Uterus (tissue), 4 donors: ENCODE data around the gene SENP8. TPM values are rescaled to one million over a fixed set of nuclear protein-coding genes. Genes with fewer than 3 reads are reported as not detected.

Experiments used
- DNase-seq, 2 donors: peaks; one replicate each; pipeline ENCODE4 v3.0.0-alpha.2; 2019 to 2020
- H3K27ac ChIP-seq, 2 donors: fragments of 200-600 bp; sonication (generic); 1 replicate in 1 of 2; 2 replicates in 1 of 2; pipeline ENCODE4 v1.5.1; 2016 to 2018
- H3K27me3 ChIP-seq, 2 donors: fragments of 200-600 bp; sonication (generic); one replicate each; pipeline ENCODE4 v1.5.1; 2018 to 2019; ENCODE audit warnings: control low read depth in 1 of 2
- H3K36me3 ChIP-seq, 2 donors: fragments of 200-600 bp; sonication (generic); one replicate each; pipeline ENCODE4 v1.5.1; 2019; ENCODE audit warnings: control low read depth in 1 of 2
- H3K4me1 ChIP-seq, 2 donors: fragments of 200-600 bp; sonication (generic); one replicate each; pipeline ENCODE4 v1.5.1; 2018 to 2019; ENCODE audit warnings: control low read depth in 1 of 2
- H3K4me3 ChIP-seq, 2 donors: fragments of 200-600 bp; sonication (generic); 1 replicate in 1 of 2; 2 replicates in 1 of 2; pipeline ENCODE4 v1.5.1; 2018 to 2019; ENCODE audit warnings: mild to moderate bottlenecking in 1 of 2
- H3K9me3 ChIP-seq, 2 donors: fragments of 200-600 bp; sonication (generic); one replicate each; pipeline ENCODE4 v1.5.1; 2019; ENCODE audit warnings: control low read depth in 1 of 2
- CTCF ChIP-seq, 4 experiments: fragments of 200-600 bp in 2 of 4; fragments of 450-650 bp in 2 of 4; sonication (generic) in 2 of 4; IDR thresholded peaks; one replicate each; pipeline ENCODE4 v1.5.1; 2016 to 2019; ENCODE audit warnings: antibody characterized with exemption in 4 of 4, mild to moderate bottlenecking in 2 of 4, moderate library complexity in 1 of 4
- POLR2A ChIP-seq, 2 donors: fragments of 450-650 bp; IDR thresholded peaks; one replicate each; pipeline ENCODE4 v1.6.1; 2016; ENCODE audit warnings: antibody characterized with exemption in 2 of 2, mild to moderate bottlenecking in 1 of 2, moderate library complexity in 1 of 2
- intact Hi-C: fragments of 100-400 bp; cut with DNase I; formaldehyde crosslinking; loops from one replicate; pipeline ENCODE4 v1.15.1; 2023; ENCODE audit warnings: low total_unique reads
- total RNA-seq, 4 donors: library from RNA; depleted of rRNA in 3 of 4; stranded (reverse); fragments of >200 nt in 3 of 4; gene quantifications; one replicate each; pipeline versions ENCODE4 v1.1.0 to v1.2.4, GENCODE V29; 2014 to 2023
- donor health status: DM: yes; HTN: yes; CAD: no.

The SENP8 gene
- total RNA-seq, 4 donors from 2014 or later: 0.77 to 5.6 (median 3.5) TPM

- TF ChIP-seq CTCF (IDR thresholded peaks at IDR 0.05) (no peak), POLR2A (IDR thresholded peaks at IDR 0.05) (no peak)
- Histone ChIP-seq H3K4me1 (no peaks in the 10 kb centered on the region), H3K9me3 (no peaks in the 10 kb centered on the region), H3K27ac (no peak overlapping the region), H3K27me3 (no peaks in the 10 kb centered on the region), H3K4me3 (no peak overlapping the region), H3K36me3 (no peaks in the 10 kb centered on the region)
- intact Hi-C loops: no loop called here
- DNase-seq: no peak
Observed at GRCh38 chr15:72127724-72128322, 9.6 kb downstream of the SENP8 start.

- H3K27ac ChIP-seq: no peak overlapping the region
- DNase-seq: no peak
- no peaks in the 10 kb centered on the region for H3K9me3 ChIP-seq
- H3K36me3 ChIP-seq: no peaks in the 10 kb centered on the region
- no peaks in the 10 kb centered on the region for H3K27me3 ChIP-seq
- intact Hi-C loops: no loop called here
- no peaks in the 10 kb centered on the region for H3K4me1 ChIP-seq
- no peak overlapping the region for H3K4me3 ChIP-seq
- TF ChIP-seq CTCF (IDR thresholded peaks at IDR 0.05): no peak
- no peak for TF ChIP-seq POLR2A (IDR thresholded peaks at IDR 0.05)
Observed at GRCh38 chr15:72128359-72128758, 10.2 kb downstream of the SENP8 start.

- Histone ChIP-seq H3K27me3 (no peaks in the 10 kb centered on the region), H3K36me3 (no peaks in the 10 kb centered on the region), H3K9me3 (no peaks in the 10 kb centered on the region), H3K27ac (no peak overlapping the region), H3K4me3 (no peak overlapping the region), H3K4me1 (no peaks in the 10 kb centered on the region)
- intact Hi-C loops: no loop called here
- TF ChIP-seq POLR2A (IDR thresholded peaks at IDR 0.05) (no peak), CTCF (IDR thresholded peaks at IDR 0.05) (no peak)
- no peak for DNase-seq
Observed at GRCh38 chr15:72130272-72130671, 12.1 kb downstream of the SENP8 start.

- H3K4me1 ChIP-seq: no peaks in the 10 kb centered on the region
- H3K36me3 ChIP-seq: no peaks in the 10 kb centered on the region
- intact Hi-C loops: no loop called here
- H3K27me3 ChIP-seq: no peaks in the 10 kb centered on the region
- no peak for TF ChIP-seq POLR2A (IDR thresholded peaks at IDR 0.05)
- TF ChIP-seq CTCF (IDR thresholded peaks at IDR 0.05): no peak
- no peak for DNase-seq
- no peaks in the 10 kb centered on the region for H3K9me3 ChIP-seq
- H3K27ac ChIP-seq: no peak overlapping the region
- no peak overlapping the region for H3K4me3 ChIP-seq
Observed at GRCh38 chr15:72131922-72132321, 13.7 kb downstream of the SENP8 start.

GRCh38 chr15:72133211-72133610, 15.0 kb downstream of the SENP8 start:
- Histone ChIP-seq H3K27ac (no peak overlapping the region), H3K4me1 (no peaks in the 10 kb centered on the region), H3K4me3 (no peak overlapping the region), H3K9me3 (no peaks in the 10 kb centered on the region), H3K36me3 (no peaks in the 10 kb centered on the region), H3K27me3 (no peaks in the 10 kb centered on the region)
- intact Hi-C loops: no loop called here
- DNase-seq: no peak
- TF ChIP-seq CTCF (IDR thresholded peaks at IDR 0.05): no peak
- TF ChIP-seq POLR2A (IDR thresholded peaks at IDR 0.05): no peak
